ENCODE results near the gene MANF. TPM values are rescaled to one million over a fixed set of nuclear protein-coding genes. Genes with fewer than 3 reads are reported as not detected.

Gene MANF
- total RNA-seq, 6 experiments from 2014 or later, result 60.9 to 128 (median 81.8) TPM

DNA sequence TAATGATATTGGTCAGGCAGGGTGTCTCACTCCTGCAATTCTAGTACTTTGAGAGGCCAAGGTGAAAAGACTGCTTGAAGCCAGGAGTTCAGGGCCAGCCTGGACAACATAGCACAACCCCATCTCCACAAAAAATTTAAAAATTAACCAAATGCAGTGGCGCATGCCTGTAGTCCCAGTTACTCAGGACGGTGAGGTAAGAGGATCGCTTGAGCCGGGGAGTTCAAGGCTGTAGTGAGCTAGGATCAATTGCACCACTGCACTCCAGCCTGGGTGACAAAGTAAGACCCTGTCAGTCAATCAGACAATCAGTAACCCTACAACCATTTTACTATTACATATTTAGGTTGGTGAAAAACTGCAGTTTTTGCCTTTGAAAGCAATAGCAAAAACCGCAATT, 49.0 kb downstream of the MANF start:
- intact Hi-C loops (cut with DNase I), result no loop called here
- ATAC-seq, result peak in 3 of 4 donors; percentile 40 to 75 (median 74)

DNA sequence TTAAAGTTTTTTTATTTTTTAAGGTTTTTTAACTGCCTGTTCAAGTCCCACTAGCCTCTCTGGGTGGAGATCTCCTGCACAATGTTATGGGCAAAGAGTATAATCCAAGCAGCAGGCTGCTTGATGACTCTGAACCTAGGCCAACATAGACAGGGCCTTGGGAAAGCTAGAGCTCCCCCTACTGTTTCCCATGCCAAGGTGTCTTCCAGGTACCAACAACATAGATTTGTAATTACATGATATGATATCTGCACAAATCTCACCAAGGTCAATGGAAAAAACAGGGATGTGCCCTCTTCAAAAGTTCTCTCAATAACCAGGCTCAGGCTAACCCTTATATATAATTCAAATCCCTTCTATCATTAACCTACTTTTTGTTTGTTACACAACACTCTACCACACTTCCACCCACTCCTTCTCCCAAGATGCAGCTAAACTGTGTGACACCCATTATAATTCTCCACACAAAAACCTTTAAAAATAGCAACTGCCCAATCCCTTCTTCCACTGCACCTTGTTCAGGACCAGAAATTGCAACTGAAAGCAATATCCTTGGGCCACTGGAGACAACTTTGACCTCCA, 49.7 kb downstream of the MANF start:
- Histone ChIP-seq H3K27ac (no peak overlapping the region), H3K4me3 (no peak overlapping the region), H3K36me3 (peaks cover 0 to 44% (median 3%) of the 10 kb centered on the region in 4 donors), H3K9me3 (no peaks in the 10 kb centered on the region), H3K27me3 (no peaks in the 10 kb centered on the region), H3K4me1 (peaks cover 0 to 7% (median 0%) of the 10 kb centered on the region in 4 donors)
- intact Hi-C loops (cut with DNase I), result no loop called here
- peak in 1 of 3 donors; percentile 56 for DNase-seq
- ATAC-seq, result peak; percentile 93 to 98 (median 94)
- TF ChIP-seq, protein P1, sequence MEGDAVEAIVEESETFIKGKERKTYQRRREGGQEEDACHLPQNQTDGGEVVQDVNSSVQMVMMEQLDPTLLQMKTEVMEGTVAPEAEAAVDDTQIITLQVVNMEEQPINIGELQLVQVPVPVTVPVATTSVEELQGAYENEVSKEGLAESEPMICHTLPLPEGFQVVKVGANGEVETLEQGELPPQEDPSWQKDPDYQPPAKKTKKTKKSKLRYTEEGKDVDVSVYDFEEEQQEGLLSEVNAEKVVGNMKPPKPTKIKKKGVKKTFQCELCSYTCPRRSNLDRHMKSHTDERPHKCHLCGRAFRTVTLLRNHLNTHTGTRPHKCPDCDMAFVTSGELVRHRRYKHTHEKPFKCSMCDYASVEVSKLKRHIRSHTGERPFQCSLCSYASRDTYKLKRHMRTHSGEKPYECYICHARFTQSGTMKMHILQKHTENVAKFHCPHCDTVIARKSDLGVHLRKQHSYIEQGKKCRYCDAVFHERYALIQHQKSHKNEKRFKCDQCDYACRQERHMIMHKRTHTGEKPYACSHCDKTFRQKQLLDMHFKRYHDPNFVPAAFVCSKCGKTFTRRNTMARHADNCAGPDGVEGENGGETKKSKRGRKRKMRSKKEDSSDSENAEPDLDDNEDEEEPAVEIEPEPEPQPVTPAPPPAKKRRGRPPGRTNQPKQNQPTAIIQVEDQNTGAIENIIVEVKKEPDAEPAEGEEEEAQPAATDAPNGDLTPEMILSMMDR (IDR thresholded peaks at IDR 0.05), result peak; percentile 36 to 79 (median 72)
- no peak for TF ChIP-seq POLR2A (IDR thresholded peaks at IDR 0.05)

More for the DNA sequence above, 49.0 kb downstream of the MANF start:
- Histone ChIP-seq H3K27me3 (no peaks in the 10 kb centered on the region), H3K4me3 (no peak overlapping the region), H3K9me3 (no peaks in the 10 kb centered on the region), H3K4me1 (peaks cover 0 to 7% (median 0%) of the 10 kb centered on the region in 4 donors), H3K36me3 (peaks cover 0 to 42% (median 5%) of the 10 kb centered on the region in 4 donors), H3K27ac (no peak overlapping the region)
- TF ChIP-seq POLR2A (IDR thresholded peaks at IDR 0.05), result no peak
- TF ChIP-seq, protein P1 (IDR thresholded peaks at IDR 0.05), result no peak
- no peak for DNase-seq
- 66% methylated on average over 5 of the region's 5 CpGs for WGBS (ENCODE audit: insufficient coverage, low coverage, low lambda C conversion rate, missing lambda C conversion rate)

DNA sequence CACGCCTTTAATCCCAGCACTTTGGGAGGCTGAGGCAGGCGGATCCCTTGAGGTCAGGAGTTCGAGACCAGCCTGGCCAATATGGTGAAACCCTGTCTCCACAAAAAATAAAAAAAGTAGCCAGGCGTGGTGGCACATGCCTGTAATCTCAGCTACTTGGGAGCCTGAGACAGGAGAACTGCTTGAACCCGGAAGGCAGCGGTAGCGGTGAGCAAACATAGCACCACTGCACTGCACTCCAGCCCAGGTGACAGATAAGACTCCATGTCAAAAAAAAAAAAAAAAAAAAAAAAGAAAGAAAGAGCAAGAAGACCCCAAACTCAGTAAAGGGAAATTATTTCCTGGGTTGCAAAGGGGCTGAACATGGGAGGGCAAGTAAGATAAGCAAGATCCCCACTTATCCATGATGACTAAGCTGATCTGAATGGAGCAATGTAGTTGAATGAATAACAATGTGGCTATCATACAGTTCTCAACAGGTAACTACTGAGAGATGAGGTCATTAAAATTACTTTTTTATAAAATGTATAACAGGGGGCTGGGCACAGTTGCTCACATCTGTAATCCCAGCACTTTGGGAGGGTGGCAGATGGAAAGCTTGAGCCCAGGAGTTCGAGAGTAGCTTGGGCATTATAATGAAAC, 52.0 kb downstream of the MANF start:
- H3K4me1 ChIP-seq, result peaks cover 0 to 7% (median 0%) of the 10 kb centered on the region in 4 donors
- no peak overlapping the region for H3K4me3 ChIP-seq
- TF ChIP-seq POLR2A (IDR thresholded peaks at IDR 0.05), result no peak
- TF ChIP-seq, protein P1 (IDR thresholded peaks at IDR 0.05), result no peak
- no peak for DNase-seq
- no peaks in the 10 kb centered on the region for H3K9me3 ChIP-seq
- no peak overlapping the region for H3K27ac ChIP-seq
- 90% methylated on average over 8 of the region's 8 CpGs for WGBS (ENCODE audit: insufficient coverage, low coverage, low lambda C conversion rate, missing lambda C conversion rate)
- H3K27me3 ChIP-seq, result no peaks in the 10 kb centered on the region
- H3K36me3 ChIP-seq, result peaks cover 2 to 48% (median 4%) of the 10 kb centered on the region in 4 donors
- intact Hi-C loops (cut with DNase I), result no loop called here
- ATAC-seq, result no peak

Other genes starting within 250 kb of the MANF start
- 10 to 100 TPM in 2 of 6 experiments, 1 to 10 TPM in 4; 7.1 to 14.1 (median 9.4) TPM for gene RBM15B, start 6.0 kb downstream of the MANF start, total RNA-seq
- 10 to 100 TPM in 2 of 6 experiments, 1 to 10 TPM in 4; 8.2 to 11.6 (median 9.5) TPM for gene DCAF1, start 114.7 kb downstream of the MANF start, total RNA-seq
- 10 to 100 TPM in 5 of 6 experiments, 1 to 10 TPM in 1; 8.0 to 21.1 (median 13.7) TPM for gene RAD54L2, start 153.4 kb downstream of the MANF start, total RNA-seq